ENCODE measurements around the gene WNT7B. TPM values are rescaled to one million over a fixed set of nuclear protein-coding genes. Genes with fewer than 3 reads are reported as not detected.

The WNT7B gene
- total RNA-seq, 2 donors from 2014 or later, result not detected

- DNase-seq (ENCODE audit: low spot score) (no peak), ATAC-seq (no peak)
- H3K27ac Mint-ChIP-seq, result no peak overlapping the region
- H3K4me3 Mint-ChIP-seq, result no peak overlapping the region
- no peaks in the 10 kb centered on the region for H3K9me3 Mint-ChIP-seq
- no peaks in the 10 kb centered on the region for H3K4me1 Mint-ChIP-seq (ENCODE audit: low read depth in 2 of 2)
- H3K36me3 Mint-ChIP-seq, result no peaks in the 10 kb centered on the region
- no peaks in the 10 kb centered on the region for H3K27me3 Mint-ChIP-seq
Observed at GRCh38 chr22:45911601-45912271, 65.2 kb downstream of the WNT7B start.

- DNase-seq (ENCODE audit: low spot score) (no peak), ATAC-seq (no peak)
- H3K4me3 Mint-ChIP-seq, result no peak overlapping the region
- H3K4me1 Mint-ChIP-seq (ENCODE audit: low read depth in 2 of 2), result no peaks in the 10 kb centered on the region
- H3K27ac Mint-ChIP-seq, result no peak overlapping the region
- H3K9me3 Mint-ChIP-seq, result no peaks in the 10 kb centered on the region
- H3K36me3 Mint-ChIP-seq, result no peaks in the 10 kb centered on the region
- H3K27me3 Mint-ChIP-seq, result no peaks in the 10 kb centered on the region
Observed at GRCh38 chr22:45910928-45911467, 66.0 kb downstream of the WNT7B start.

GRCh38 chr22:45908961-45909360 lies 68.0 kb downstream of the WNT7B start:
- H3K9me3 Mint-ChIP-seq, result no peaks in the 10 kb centered on the region
- peaks cover 8% of the 10 kb centered on the region in 2 donors for H3K27me3 Mint-ChIP-seq
- no peak for DNase-seq (ENCODE audit: low spot score)
- H3K27ac Mint-ChIP-seq, result no peak overlapping the region
- no peak overlapping the region for H3K4me3 Mint-ChIP-seq
- no peak for ATAC-seq
- H3K36me3 Mint-ChIP-seq, result no peaks in the 10 kb centered on the region
- no peaks in the 10 kb centered on the region for H3K4me1 Mint-ChIP-seq (ENCODE audit: low read depth in 2 of 2)

- no peak overlapping the region for H3K4me3 Mint-ChIP-seq
- DNase-seq (ENCODE audit: low spot score) (no peak), ATAC-seq (no peak)
- peaks cover 8% of the 10 kb centered on the region in 2 donors for H3K27me3 Mint-ChIP-seq
- H3K27ac Mint-ChIP-seq, result no peak overlapping the region
- no peaks in the 10 kb centered on the region for H3K36me3 Mint-ChIP-seq
- no peaks in the 10 kb centered on the region for H3K4me1 Mint-ChIP-seq (ENCODE audit: low read depth in 2 of 2)
- H3K9me3 Mint-ChIP-seq, result no peaks in the 10 kb centered on the region
Observed at GRCh38 chr22:45907996-45908395, 69.0 kb downstream of the WNT7B start.

- no peaks in the 10 kb centered on the region for H3K36me3 Mint-ChIP-seq
- no peaks in the 10 kb centered on the region for H3K9me3 Mint-ChIP-seq
- H3K27ac Mint-ChIP-seq, result no peak overlapping the region
- DNase-seq (ENCODE audit: low spot score), result no peak
- H3K27me3 Mint-ChIP-seq, result peaks cover 8 to 11% of the 10 kb centered on the region in 2 donors
- no peak overlapping the region for H3K4me3 Mint-ChIP-seq
- no peaks in the 10 kb centered on the region for H3K4me1 Mint-ChIP-seq (ENCODE audit: low read depth in 2 of 2)
- no peak for ATAC-seq
Observed at GRCh38 chr22:45907378-45907777, 69.6 kb downstream of the WNT7B start.

- H3K4me3 Mint-ChIP-seq, result no peak overlapping the region
- no peaks in the 10 kb centered on the region for H3K4me1 Mint-ChIP-seq (ENCODE audit: low read depth in 2 of 2)
- ATAC-seq (no peak), DNase-seq (ENCODE audit: low spot score) (no peak)
- peaks cover 8 to 11% of the 10 kb centered on the region in 2 donors for H3K27me3 Mint-ChIP-seq
- H3K36me3 Mint-ChIP-seq, result no peaks in the 10 kb centered on the region
- no peaks in the 10 kb centered on the region for H3K9me3 Mint-ChIP-seq
- no peak overlapping the region for H3K27ac Mint-ChIP-seq
Observed at GRCh38 chr22:45906946-45907345, 70.0 kb downstream of the WNT7B start.

GRCh38 chr22:45905924-45906865 lies 70.8 kb downstream of the WNT7B start:
- Mint-ChIP-seq H3K27ac (no peak overlapping the region), H3K9me3 (no peaks in the 10 kb centered on the region), H3K36me3 (no peaks in the 10 kb centered on the region), H3K4me1 (ENCODE audit: low read depth in 2 of 2) (no peaks in the 10 kb centered on the region), H3K27me3 (peaks cover 8 to 11% of the 10 kb centered on the region in 2 donors), H3K4me3 (no peak overlapping the region)
- DNase-seq (ENCODE audit: low spot score) (no peak), ATAC-seq (peak in 1 of 2 donors; percentile 4)

GRCh38 chr22:45905326-45905923 lies 71.5 kb downstream of the WNT7B start:
- ATAC-seq (no peak), DNase-seq (ENCODE audit: low spot score) (no peak)
- H3K4me3 Mint-ChIP-seq, result no peak overlapping the region
- no peaks in the 10 kb centered on the region for H3K4me1 Mint-ChIP-seq (ENCODE audit: low read depth in 2 of 2)
- H3K9me3 Mint-ChIP-seq, result no peaks in the 10 kb centered on the region
- H3K36me3 Mint-ChIP-seq, result no peaks in the 10 kb centered on the region
- H3K27me3 Mint-ChIP-seq, result peaks cover 8 to 11% of the 10 kb centered on the region in 2 donors
- no peak overlapping the region for H3K27ac Mint-ChIP-seq

GRCh38 chr22:45904236-45904635 lies 72.7 kb downstream of the WNT7B start:
- H3K4me3 Mint-ChIP-seq, result no peak overlapping the region

GRCh38 chr22:45903355-45904135 lies 73.4 kb downstream of the WNT7B start:
- H3K4me1 Mint-ChIP-seq (ENCODE audit: low read depth in 2 of 2), result no peaks in the 10 kb centered on the region
- no peak overlapping the region for H3K4me3 Mint-ChIP-seq
- H3K27me3 Mint-ChIP-seq, result peaks cover 8 to 16% of the 10 kb centered on the region in 2 donors
- ATAC-seq, result no peak
- DNase-seq (ENCODE audit: low spot score), result no peak
- no peak overlapping the region for H3K27ac Mint-ChIP-seq
- no peaks in the 10 kb centered on the region for H3K36me3 Mint-ChIP-seq
- H3K9me3 Mint-ChIP-seq, result no peaks in the 10 kb centered on the region

More at GRCh38 chr22:45904236-45904635, 72.7 kb downstream of the WNT7B start:
- Mint-ChIP-seq H3K4me1 (ENCODE audit: low read depth in 2 of 2) (no peaks in the 10 kb centered on the region), H3K27ac (no peak overlapping the region), H3K9me3 (no peaks in the 10 kb centered on the region), H3K27me3 (peaks cover 8 to 16% of the 10 kb centered on the region in 2 donors), H3K36me3 (no peaks in the 10 kb centered on the region)
- ATAC-seq (no peak), DNase-seq (ENCODE audit: low spot score) (no peak)

- Mint-ChIP-seq H3K4me1 (ENCODE audit: low read depth in 2 of 2) (no peaks in the 10 kb centered on the region), H3K36me3 (no peaks in the 10 kb centered on the region), H3K27ac (no peak overlapping the region), H3K4me3 (no peak overlapping the region), H3K27me3 (peaks cover 0 to 6% of the 10 kb centered on the region in 2 donors), H3K9me3 (no peaks in the 10 kb centered on the region)
- peak in 1 of 2 donors; percentile 18 for ATAC-seq
- no peak for DNase-seq (ENCODE audit: low spot score)
Observed at GRCh38 chr22:45897736-45898135, 79.2 kb downstream of the WNT7B start.

GRCh38 chr22:45896964-45897538 lies 79.9 kb downstream of the WNT7B start:
- no peak overlapping the region for H3K4me3 Mint-ChIP-seq
- no peaks in the 10 kb centered on the region for H3K9me3 Mint-ChIP-seq
- no peak for DNase-seq (ENCODE audit: low spot score)
- H3K36me3 Mint-ChIP-seq, result no peaks in the 10 kb centered on the region
- H3K27me3 Mint-ChIP-seq, result peaks cover 0 to 5% of the 10 kb centered on the region in 2 donors
- H3K27ac Mint-ChIP-seq, result no peak overlapping the region
- H3K4me1 Mint-ChIP-seq (ENCODE audit: low read depth in 2 of 2), result no peaks in the 10 kb centered on the region
- ATAC-seq, result no peak

Measured in natural killer cell treated with Interleukin-12 subunit alpha and Interleukin-12 subunit beta and Interleukin-15 and Interleukin-18, amount 100 ng/mL, for 72 hours (primary cell).